Astrocyte (in vitro differentiated cells and primary cell): ENCODE measurements around the gene HDX. TPM values are rescaled to one million over a fixed set of nuclear protein-coding genes. Genes with fewer than 3 reads are reported as not detected.

Experiments used
- DNase-seq: peaks from one replicate; pipeline ENCODE4 v3.0.0-alpha.2; 2010; ENCODE audit warnings: low read depth
- FAIRE-seq: peaks from 2 replicates; lab custom pipeline; 2011; peaks lifted over from hg19 to GRCh38; lab: Jason Lieb, UNC
- H2AFZ ChIP-seq: 2 replicates; pipeline ENCODE4 v1.6.0; 2012; ENCODE audit warnings: low read depth, low read length, inconsistent platforms
- H3K27ac ChIP-seq: 2 replicates; pipeline ENCODE4 v1.5.1; 2011; ENCODE audit warnings: low read depth, low read length, inconsistent platforms
- H3K27me3 ChIP-seq: 2 replicates; pipeline ENCODE4 v1.6.0; 2011; ENCODE audit warnings: low read length, inconsistent platforms; ENCODE audit not compliant: insufficient read depth
- H3K36me3 ChIP-seq: 2 replicates; pipeline ENCODE4 v1.5.1; 2011; ENCODE audit warnings: low read length, inconsistent platforms; ENCODE audit not compliant: insufficient read depth
- H3K4me1 ChIP-seq: 2 replicates; pipeline ENCODE4 v1.5.1; 2011; ENCODE audit warnings: low read length, inconsistent platforms; ENCODE audit not compliant: insufficient read depth
- H3K4me2 ChIP-seq: 2 replicates; pipeline ENCODE4 v1.6.0; 2012; ENCODE audit warnings: low read length, inconsistent platforms
- H3K4me3 ChIP-seq: 2 replicates; pipeline ENCODE4 v1.5.1; 2011; ENCODE audit warnings: low read depth, mild to moderate bottlenecking, low read length, inconsistent platforms; ENCODE audit not compliant: insufficient read depth
- H3K79me2 ChIP-seq: 2 replicates; pipeline ENCODE4 v1.6.0; 2012; ENCODE audit warnings: mild to moderate bottlenecking, low read length, inconsistent platforms; ENCODE audit not compliant: insufficient read depth
- H3K9ac ChIP-seq: 2 replicates; pipeline ENCODE4 v1.6.0; 2012; ENCODE audit warnings: mild to moderate bottlenecking, low read length, inconsistent platforms
- H3K9me3 ChIP-seq: 2 replicates; pipeline ENCODE4 v1.5.1; 2012; ENCODE audit warnings: low read depth, mild to moderate bottlenecking, low read length, inconsistent platforms; ENCODE audit not compliant: insufficient read depth
- H4K20me1 ChIP-seq: 2 replicates; pipeline ENCODE4 v1.6.0; 2012; ENCODE audit warnings: low read length, inconsistent platforms; ENCODE audit not compliant: insufficient read depth
- H3K27ac Mint-ChIP-seq: one replicate; pipeline ENCODE4 v1.8.0; 2021; ENCODE audit warnings: mild to moderate bottlenecking, mixed read lengths; ENCODE audit not compliant: unreplicated experiment
- H3K27me3 Mint-ChIP-seq: one replicate; pipeline ENCODE4 v1.8.0; 2021; ENCODE audit warnings: low read depth, mixed read lengths; ENCODE audit not compliant: unreplicated experiment
- H3K36me3 Mint-ChIP-seq: one replicate; pipeline ENCODE4 v1.8.0; 2021; ENCODE audit warnings: low read depth, mixed read lengths; ENCODE audit not compliant: unreplicated experiment
- H3K4me1 Mint-ChIP-seq: one replicate; pipeline ENCODE4 v1.8.0; 2021; ENCODE audit warnings: low read depth, mixed read lengths; ENCODE audit not compliant: unreplicated experiment
- H3K4me3 Mint-ChIP-seq: one replicate; pipeline ENCODE4 v1.8.0; 2021; ENCODE audit warnings: mild to moderate bottlenecking, moderate library complexity, mixed read lengths; ENCODE audit not compliant: unreplicated experiment
- H3K9me3 Mint-ChIP-seq: one replicate; pipeline ENCODE4 v1.8.0; 2021; ENCODE audit warnings: mild to moderate bottlenecking, mixed read lengths; ENCODE audit not compliant: unreplicated experiment
- CTCF ChIP-seq: IDR thresholded peaks from 2 replicates; pipeline ENCODE4 v1.5.1; 2011; ENCODE audit warnings: low read depth, mild to moderate bottlenecking, inconsistent platforms, low read length, moderate library complexity; ENCODE audit not compliant: insufficient read depth
- EZH2 ChIP-seq: IDR thresholded peaks from 2 replicates; pipeline ENCODE4 v1.6.1; 2012; ENCODE audit warnings: mild to moderate bottlenecking, low read length, inconsistent platforms; ENCODE audit not compliant: insufficient read depth
- total RNA-seq: library from RNA; stranded (reverse); gene quantifications from 2 replicates; pipeline ENCODE4 v1.2.1, GENCODE V29; 2021

The HDX gene
- total RNA-seq, 1 donor from 2014 or later, result 9.9 TPM

GRCh38 chrX:84357296-84357695 lies 145.0 kb downstream of the HDX start:
- DNase-seq (no peak), FAIRE-seq (peak; percentile 89)
- Histone ChIP-seq H3K27ac (no peak overlapping the region), H3K4me2 (no peak overlapping the region), H3K79me2 (no peaks in the 10 kb centered on the region), H3K4me3 (no peak overlapping the region), H3K36me3 (no peaks in the 10 kb centered on the region), H3K9me3 (no peaks in the 10 kb centered on the region), H2AFZ (no peak overlapping the region), H4K20me1 (no peaks in the 10 kb centered on the region), H3K27me3 (no peaks in the 10 kb centered on the region), H3K4me1 (no peaks in the 10 kb centered on the region), H3K9ac (no peak overlapping the region)
- peaks cover under 1% of the 10 kb centered on the region for H3K4me1 Mint-ChIP-seq
- no peak for TF ChIP-seq CTCF
- no peak for TF ChIP-seq EZH2
- no peak overlapping the region for H3K27ac Mint-ChIP-seq
- no peaks in the 10 kb centered on the region for H3K36me3 Mint-ChIP-seq
- H3K9me3 Mint-ChIP-seq, result no peaks in the 10 kb centered on the region
- H3K4me3 Mint-ChIP-seq, result no peak overlapping the region
- H3K27me3 Mint-ChIP-seq, result no peaks in the 10 kb centered on the region

- Histone ChIP-seq H3K4me2 (no peak overlapping the region), H3K9me3 (no peaks in the 10 kb centered on the region), H2AFZ (no peak overlapping the region), H3K9ac (no peak overlapping the region), H3K27ac (no peak overlapping the region), H3K4me1 (no peaks in the 10 kb centered on the region), H3K27me3 (no peaks in the 10 kb centered on the region), H4K20me1 (no peaks in the 10 kb centered on the region), H3K4me3 (no peak overlapping the region), H3K36me3 (no peaks in the 10 kb centered on the region), H3K79me2 (no peaks in the 10 kb centered on the region)
- Mint-ChIP-seq H3K36me3 (no peaks in the 10 kb centered on the region), H3K27ac (peak overlapping the region; percentile 59), H3K27me3 (no peaks in the 10 kb centered on the region), H3K4me1 (peaks cover 23% of the 10 kb centered on the region), H3K9me3 (peaks cover 2% of the 10 kb centered on the region), H3K4me3 (no peak overlapping the region)
- DNase-seq (peak; percentile 53), FAIRE-seq (peak; percentile 9)
- TF ChIP-seq CTCF (no peak), EZH2 (no peak)
Measured at GRCh38 chrX:84340968-84341367, 161.3 kb downstream of the HDX start.

- peak; percentile 93 for FAIRE-seq
- TF ChIP-seq EZH2 (no peak), CTCF (peak; percentile 45)
- H3K27ac Mint-ChIP-seq, result no peak overlapping the region
- no peak overlapping the region for H2AFZ ChIP-seq
- H4K20me1 ChIP-seq, result no peaks in the 10 kb centered on the region
- H3K27me3 ChIP-seq, result no peaks in the 10 kb centered on the region
- H3K9me3 Mint-ChIP-seq, result peaks cover 2% of the 10 kb centered on the region
- no peak overlapping the region for H3K4me3 Mint-ChIP-seq
- H3K9me3 ChIP-seq, result no peaks in the 10 kb centered on the region
- H3K79me2 ChIP-seq, result no peaks in the 10 kb centered on the region
- no peaks in the 10 kb centered on the region for H3K4me1 ChIP-seq
- no peaks in the 10 kb centered on the region for H3K27me3 Mint-ChIP-seq
- H3K4me3 ChIP-seq, result no peak overlapping the region
- H3K36me3 ChIP-seq, result no peaks in the 10 kb centered on the region
- no peaks in the 10 kb centered on the region for H3K36me3 Mint-ChIP-seq
- DNase-seq, result no peak
- peaks cover 31% of the 10 kb centered on the region for H3K4me1 Mint-ChIP-seq
- H3K9ac ChIP-seq, result no peak overlapping the region
- H3K4me2 ChIP-seq, result no peak overlapping the region
- no peak overlapping the region for H3K27ac ChIP-seq
Measured at GRCh38 chrX:84339507-84340364, 162.5 kb downstream of the HDX start.
